ENCODE data around the gene TEX52. TPM values are rescaled to one million over a fixed set of nuclear protein-coding genes. Genes with fewer than 3 reads are reported as not detected.

The TEX52 gene
- total and polyA plus RNA-seq, 2 of the 13 experiments (the other 11 are each of a cell fraction or from before 2014, with no cell fraction given), result 0.05 TPM; not detected in 1

- TF ChIP-seq ZC3H4 (CRISPR knock-in tag; IDR thresholded peaks at IDR 0.05; ENCODE audit: borderline replicate concordance) (peak; percentile 82; the same call in 1 of the 2 replicates), SOX13 (IDR thresholded peaks at IDR 0.05) (peak; percentile 36; the same call in 1 of the 2 replicates), SOX13 (CRISPR knock-in tag; conservative IDR thresholded peaks at IDR 0.05 in 1 of 2, IDR thresholded peaks at IDR 0.05 in 1 of 2) (peak in 1 of 2 experiments; percentile 52; a peak in 1 of 4 replicates), REL (CRISPR knock-in tag; conservative IDR thresholded peaks at IDR 0.05) (0 out of 2 replicates have a peak, but pooled peaks have one; percentile 49), MXI1 (IDR thresholded peaks at IDR 0.05; ENCODE audit: borderline replicate concordance, low read depth, low read length) (peak; percentile 76; the same call in 2 of the 3 replicates), ZNF354B (CRISPR knock-in tag; IDR thresholded peaks at IDR 0.05) (no peak; the same call in 1 of the 2 replicates), CBX1 (IDR thresholded peaks at IDR 0.05; ENCODE audit: low read depth) (peak; percentile 75), RFX5 (IDR thresholded peaks at IDR 0.05; ENCODE audit: low read depth, low read length) (no peak), GRHL1 (CRISPR knock-in tag; conservative IDR thresholded peaks at IDR 0.05) (no peak), EHMT2 (IDR thresholded peaks at IDR 0.05; ENCODE audit: borderline replicate concordance, low read depth, low read length) (no peak), ZNF235 (CRISPR knock-in tag; IDR thresholded peaks at IDR 0.05; ENCODE audit: borderline replicate concordance) (peak; percentile 79; the same call in 1 of the 2 replicates), ZBTB39 (CRISPR knock-in tag; IDR thresholded peaks at IDR 0.05) (no peak), ZBTB2 (CRISPR knock-in tag; IDR thresholded peaks at IDR 0.05; ENCODE audit: low read depth) (0 out of 2 replicates have a peak, but pooled peaks have one; percentile 77), ZNF547 (CRISPR knock-in tag; IDR thresholded peaks at IDR 0.05) (no peak), TBX3 (IDR thresholded peaks at IDR 0.05; ENCODE audit: borderline replicate concordance) (peak; percentile 77), CEBPB (IDR thresholded peaks at IDR 0.05; ENCODE audit: borderline replicate concordance, low read depth, low read length) (peak; percentile 70; the same call in 1 of the 2 replicates), FOXA1 (IDR thresholded peaks at IDR 0.05) (no peak), FOXA1 (CRISPR knock-in tag; IDR thresholded peaks at IDR 0.05) (peak; percentile 41; the same call in 1 of the 2 replicates), CHD4 (IDR thresholded peaks at IDR 0.05; ENCODE audit: borderline replicate concordance, low read length) (peak; percentile 88; the same call in 1 of the 2 replicates), ZNF7 (CRISPR knock-in tag; IDR thresholded peaks at IDR 0.05) (no peak), DBP (CRISPR knock-in tag; IDR thresholded peaks at IDR 0.05; ENCODE audit: not compliant biosample characterization) (peak; percentile 43), RELA (CRISPR knock-in tag; IDR thresholded peaks at IDR 0.05) (no peak), ZNF570 (CRISPR knock-in tag; IDR thresholded peaks at IDR 0.05; ENCODE audit: borderline replicate concordance) (no peak)
These were observed 44.3 kb downstream of the TEX52 start, which contains the start of gene ITFG2 (continued) for GRCh38 chr12:2812290-2813213.

Measured in HepG2 (cell line).